Measurements from ENCODE around the gene OR14A2.

DNA sequence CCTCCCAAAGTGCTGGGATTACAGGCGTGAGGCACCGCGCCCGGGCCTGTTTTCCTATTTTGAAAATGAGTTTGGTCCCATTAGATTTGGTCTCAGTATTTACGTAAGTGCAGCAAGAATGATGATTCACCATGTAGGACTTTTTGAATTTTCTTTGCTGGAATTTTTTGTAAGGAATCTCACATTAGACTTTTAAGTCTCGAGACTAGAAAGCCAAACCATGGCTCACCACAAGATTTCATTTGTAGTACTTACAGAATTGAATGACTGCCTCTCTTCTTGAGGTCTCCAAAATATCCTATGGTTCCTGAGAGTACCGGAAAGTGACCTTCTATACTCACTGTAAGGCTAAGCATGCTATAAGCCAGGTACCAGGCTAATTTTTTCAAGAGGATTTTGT lies 325 bp downstream of the OR14A2 start:
- TF ChIP-seq, protein P1, sequence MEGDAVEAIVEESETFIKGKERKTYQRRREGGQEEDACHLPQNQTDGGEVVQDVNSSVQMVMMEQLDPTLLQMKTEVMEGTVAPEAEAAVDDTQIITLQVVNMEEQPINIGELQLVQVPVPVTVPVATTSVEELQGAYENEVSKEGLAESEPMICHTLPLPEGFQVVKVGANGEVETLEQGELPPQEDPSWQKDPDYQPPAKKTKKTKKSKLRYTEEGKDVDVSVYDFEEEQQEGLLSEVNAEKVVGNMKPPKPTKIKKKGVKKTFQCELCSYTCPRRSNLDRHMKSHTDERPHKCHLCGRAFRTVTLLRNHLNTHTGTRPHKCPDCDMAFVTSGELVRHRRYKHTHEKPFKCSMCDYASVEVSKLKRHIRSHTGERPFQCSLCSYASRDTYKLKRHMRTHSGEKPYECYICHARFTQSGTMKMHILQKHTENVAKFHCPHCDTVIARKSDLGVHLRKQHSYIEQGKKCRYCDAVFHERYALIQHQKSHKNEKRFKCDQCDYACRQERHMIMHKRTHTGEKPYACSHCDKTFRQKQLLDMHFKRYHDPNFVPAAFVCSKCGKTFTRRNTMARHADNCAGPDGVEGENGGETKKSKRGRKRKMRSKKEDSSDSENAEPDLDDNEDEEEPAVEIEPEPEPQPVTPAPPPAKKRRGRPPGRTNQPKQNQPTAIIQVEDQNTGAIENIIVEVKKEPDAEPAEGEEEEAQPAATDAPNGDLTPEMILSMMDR (IDR thresholded peaks at IDR 0.05) = no peak
- no peak for TF ChIP-seq POLR2A (IDR thresholded peaks at IDR 0.05)
- no peak for TF ChIP-seq POLR2AphosphoS5 (IDR thresholded peaks at IDR 0.05)
